GM10266 (cell line): ENCODE data around the gene FTCD.

Experiments
- DNase-seq: peaks from one replicate; pipeline ENCODE4 v3.0.0; 2012; ENCODE audit errors: extremely low spot score
- CTCF ChIP-seq: IDR thresholded peaks from 2 replicates; pipeline ENCODE4 v1.5.1; 2012; ENCODE audit warnings: mild to moderate bottlenecking, low read depth; ENCODE audit not compliant: control insufficient read depth, insufficient read depth; ENCODE audit errors: missing control alignments

The FTCD gene

GRCh38 chr21:46136739-46137349, 18.5 kb downstream of the FTCD start:
- TF ChIP-seq CTCF: no peak

GRCh38 chr21:46135782-46136395, 19.5 kb downstream of the FTCD start:
- no peak for TF ChIP-seq CTCF
- DNase-seq: no peak

More at GRCh38 chr21:46136739-46137349, 18.5 kb downstream of the FTCD start:
- DNase-seq: no peak

- no peak for TF ChIP-seq CTCF
- DNase-seq: no peak
These were observed 23.3 kb downstream of the FTCD start for GRCh38 chr21:46131838-46132651.

- TF ChIP-seq CTCF: no peak
- DNase-seq: no peak
These were observed 23.9 kb downstream of the FTCD start for GRCh38 chr21:46131588-46131837.

GRCh38 chr21:46130831-46131587, 24.4 kb downstream of the FTCD start:
- DNase-seq: no peak
- no peak for TF ChIP-seq CTCF

GRCh38 chr21:46129846-46130651, 25.3 kb downstream of the FTCD start:
- no peak for DNase-seq
- TF ChIP-seq CTCF: no peak
